Measurements from ENCODE around the gene PLA2R1. TPM values are rescaled to one million over a fixed set of nuclear protein-coding genes. Genes with fewer than 3 reads are reported as not detected.

Gene PLA2R1
- total and polyA plus RNA-seq, 2 experiments from 2014 or later: 4.9 to 9.6 TPM

DNA sequence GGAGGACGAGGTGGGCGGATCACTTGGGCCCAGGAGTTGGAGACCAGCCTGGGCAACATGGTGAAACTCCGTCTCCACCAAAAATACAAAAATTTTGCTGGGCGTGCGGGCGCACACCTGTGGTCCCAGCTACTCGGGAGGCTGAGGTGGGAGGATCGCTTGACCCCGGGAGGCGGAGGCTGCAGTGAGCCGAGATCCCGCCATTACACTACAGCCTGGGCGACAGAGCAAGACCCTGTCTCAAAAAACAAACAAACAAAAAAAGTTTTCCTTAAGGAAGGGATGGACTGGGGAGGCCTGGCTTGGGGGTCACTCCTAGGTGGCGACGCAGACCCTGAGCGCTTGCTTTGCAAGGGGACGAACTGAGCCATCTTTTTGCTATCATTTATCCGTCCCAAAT lies 882 bp downstream of the PLA2R1 start:
- 80% methylated on average over 18 of the region's 18 CpGs for WGBS (ENCODE audit: low lambda C conversion rate, missing lambda C conversion rate)
- Histone ChIP-seq H3K4me2 (peak overlapping the region; percentile 82), H4K20me1 (ENCODE audit: insufficient read depth, poor library complexity, severe bottlenecking) (no peaks in the 10 kb centered on the region), H3K27me3 (no peaks in the 10 kb centered on the region), H3K9me3 (ENCODE audit: low read depth) (no peaks in the 10 kb centered on the region), H3K27ac (no peak overlapping the region), H3K9me2 (replicated peaks; ENCODE audit: insufficient read depth) (no peaks in the 10 kb centered on the region), H3K4me3 (peak overlapping the region; percentile 96), H2AFZ (peak overlapping the region; percentile 89), H3K36me3 (replicated peaks; ENCODE audit: insufficient read depth, low read depth) (no peaks in the 10 kb centered on the region), H3K79me2 (peaks cover 8% of the 10 kb centered on the region), H3K4me1 (ENCODE audit: insufficient read depth) (peaks cover 12% of the 10 kb centered on the region)
- no peak for DNase-seq (ENCODE audit: low spot score)
- TF ChIP-seq EZH2 (IDR thresholded peaks at IDR 0.05; ENCODE audit: borderline replicate concordance) (no peak), EZH2phosphoT487 (IDR thresholded peaks at IDR 0.05; ENCODE audit: low read depth, severe bottlenecking, unreplicated experiment) (no peak)
- TF ChIP-seq, protein P1, sequence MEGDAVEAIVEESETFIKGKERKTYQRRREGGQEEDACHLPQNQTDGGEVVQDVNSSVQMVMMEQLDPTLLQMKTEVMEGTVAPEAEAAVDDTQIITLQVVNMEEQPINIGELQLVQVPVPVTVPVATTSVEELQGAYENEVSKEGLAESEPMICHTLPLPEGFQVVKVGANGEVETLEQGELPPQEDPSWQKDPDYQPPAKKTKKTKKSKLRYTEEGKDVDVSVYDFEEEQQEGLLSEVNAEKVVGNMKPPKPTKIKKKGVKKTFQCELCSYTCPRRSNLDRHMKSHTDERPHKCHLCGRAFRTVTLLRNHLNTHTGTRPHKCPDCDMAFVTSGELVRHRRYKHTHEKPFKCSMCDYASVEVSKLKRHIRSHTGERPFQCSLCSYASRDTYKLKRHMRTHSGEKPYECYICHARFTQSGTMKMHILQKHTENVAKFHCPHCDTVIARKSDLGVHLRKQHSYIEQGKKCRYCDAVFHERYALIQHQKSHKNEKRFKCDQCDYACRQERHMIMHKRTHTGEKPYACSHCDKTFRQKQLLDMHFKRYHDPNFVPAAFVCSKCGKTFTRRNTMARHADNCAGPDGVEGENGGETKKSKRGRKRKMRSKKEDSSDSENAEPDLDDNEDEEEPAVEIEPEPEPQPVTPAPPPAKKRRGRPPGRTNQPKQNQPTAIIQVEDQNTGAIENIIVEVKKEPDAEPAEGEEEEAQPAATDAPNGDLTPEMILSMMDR (IDR thresholded peaks at IDR 0.05; ENCODE audit: poor library complexity): no peak

DNA sequence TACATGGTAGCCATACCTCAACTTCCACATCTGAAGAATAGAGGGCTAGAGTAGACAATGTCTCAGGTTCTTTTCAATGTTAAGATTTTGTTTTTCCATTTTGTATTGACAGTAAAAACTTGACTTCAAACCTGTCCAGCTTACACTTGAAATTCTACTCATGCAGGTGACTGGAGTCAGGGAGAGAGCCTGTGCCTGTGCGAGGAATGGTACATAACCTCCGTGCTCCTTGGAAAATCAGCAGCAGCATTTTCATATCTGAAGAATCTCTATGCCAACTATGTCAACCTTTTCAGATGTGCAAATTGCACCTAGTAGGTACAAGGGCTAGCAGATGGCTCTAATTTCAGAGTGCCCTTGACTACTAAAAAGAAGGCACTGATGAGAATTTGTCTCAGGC lies 2.1 kb downstream of the PLA2R1 start:
- H3K9me3 ChIP-seq (ENCODE audit: low read depth): no peaks in the 10 kb centered on the region
- no peaks in the 10 kb centered on the region for H3K9me2 ChIP-seq (replicated peaks; ENCODE audit: insufficient read depth)
- H3K79me2 ChIP-seq: peaks cover 8% of the 10 kb centered on the region
- H3K4me1 ChIP-seq (ENCODE audit: insufficient read depth): peaks cover 12% of the 10 kb centered on the region
- no peak overlapping the region for H3K4me3 ChIP-seq
- no peaks in the 10 kb centered on the region for H4K20me1 ChIP-seq (ENCODE audit: insufficient read depth, poor library complexity, severe bottlenecking)
- no peak overlapping the region for H3K4me2 ChIP-seq
- DNase-seq (ENCODE audit: low spot score): no peak
- no peaks in the 10 kb centered on the region for H3K36me3 ChIP-seq (replicated peaks; ENCODE audit: insufficient read depth, low read depth)
- WGBS (ENCODE audit: low lambda C conversion rate, missing lambda C conversion rate): 93% methylated on average over 2 of the region's 2 CpGs
- no peak overlapping the region for H2AFZ ChIP-seq
- no peak overlapping the region for H3K27ac ChIP-seq
- TF ChIP-seq, protein P1 (IDR thresholded peaks at IDR 0.05; ENCODE audit: poor library complexity): no peak
- TF ChIP-seq EZH2 (IDR thresholded peaks at IDR 0.05; ENCODE audit: borderline replicate concordance): no peak
- TF ChIP-seq EZH2phosphoT487 (IDR thresholded peaks at IDR 0.05; ENCODE audit: low read depth, severe bottlenecking, unreplicated experiment): no peak
- no peaks in the 10 kb centered on the region for H3K27me3 ChIP-seq

DNA sequence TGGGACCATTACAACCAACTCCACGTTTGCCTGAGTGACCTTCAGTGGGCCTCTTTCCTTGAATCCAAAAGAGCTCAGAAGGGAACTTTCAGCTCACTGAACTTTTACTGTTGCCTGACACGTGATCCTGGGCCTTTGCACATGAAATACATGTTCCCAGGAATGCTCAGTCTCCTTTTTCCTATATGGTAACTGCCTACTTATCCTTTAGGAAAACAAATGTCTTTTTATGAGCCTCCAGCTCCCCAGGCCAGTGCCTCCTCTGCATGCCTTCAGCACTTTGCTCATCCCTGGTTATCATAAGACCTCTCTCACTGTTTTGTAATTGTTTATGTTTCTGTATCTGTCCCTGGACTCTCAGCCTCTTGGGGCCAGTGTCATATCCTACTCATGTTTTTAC lies 5.1 kb downstream of the PLA2R1 start:
- H2AFZ ChIP-seq: no peak overlapping the region
- H3K4me3 ChIP-seq: no peak overlapping the region
- H4K20me1 ChIP-seq (ENCODE audit: insufficient read depth, poor library complexity, severe bottlenecking): no peaks in the 10 kb centered on the region
- H3K4me1 ChIP-seq (ENCODE audit: insufficient read depth): peaks cover 7% of the 10 kb centered on the region
- no peak for DNase-seq (ENCODE audit: low spot score)
- H3K9me3 ChIP-seq (ENCODE audit: low read depth): no peaks in the 10 kb centered on the region
- no peak overlapping the region for H3K27ac ChIP-seq
- no peaks in the 10 kb centered on the region for H3K27me3 ChIP-seq
- H3K36me3 ChIP-seq (replicated peaks; ENCODE audit: insufficient read depth, low read depth): no peaks in the 10 kb centered on the region
- WGBS (ENCODE audit: low lambda C conversion rate, missing lambda C conversion rate): 78% methylated on average over 2 of the region's 2 CpGs
- TF ChIP-seq EZH2phosphoT487 (IDR thresholded peaks at IDR 0.05; ENCODE audit: low read depth, severe bottlenecking, unreplicated experiment): no peak
- TF ChIP-seq, protein P1 (IDR thresholded peaks at IDR 0.05; ENCODE audit: poor library complexity): no peak
- TF ChIP-seq EZH2 (IDR thresholded peaks at IDR 0.05; ENCODE audit: borderline replicate concordance): no peak
- H3K79me2 ChIP-seq: peaks cover 8% of the 10 kb centered on the region
- H3K4me2 ChIP-seq: no peak overlapping the region
- H3K9me2 ChIP-seq (replicated peaks; ENCODE audit: insufficient read depth): no peaks in the 10 kb centered on the region

DNA sequence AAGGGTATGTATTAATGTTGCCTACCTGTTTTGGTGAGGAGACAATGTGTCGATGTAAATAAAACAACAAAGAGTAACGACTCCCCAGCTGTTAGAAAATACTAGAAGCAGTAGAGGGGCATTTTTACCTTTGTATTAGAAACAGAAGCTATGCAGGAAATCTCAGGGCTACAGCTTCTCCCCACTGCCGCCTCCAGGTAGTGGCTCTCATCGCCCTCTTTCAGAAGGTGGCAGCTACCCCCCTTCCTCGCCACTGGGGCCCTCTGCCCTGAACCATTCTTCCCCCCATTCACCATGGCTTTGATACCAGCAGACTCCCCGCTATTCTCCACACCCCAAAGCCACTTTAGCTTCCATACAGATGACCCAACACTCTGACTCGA lies 6.7 kb downstream of the PLA2R1 start:
- H3K27me3 ChIP-seq: no peaks in the 10 kb centered on the region
- no peaks in the 10 kb centered on the region for H3K9me2 ChIP-seq (replicated peaks; ENCODE audit: insufficient read depth)
- no peaks in the 10 kb centered on the region for H4K20me1 ChIP-seq (ENCODE audit: insufficient read depth, poor library complexity, severe bottlenecking)
- no peak overlapping the region for H2AFZ ChIP-seq
- no peak for DNase-seq (ENCODE audit: low spot score)
- peaks cover 3% of the 10 kb centered on the region for H3K4me1 ChIP-seq (ENCODE audit: insufficient read depth)
- H3K79me2 ChIP-seq: no peaks in the 10 kb centered on the region
- H3K27ac ChIP-seq: no peak overlapping the region
- no peak overlapping the region for H3K4me3 ChIP-seq
- TF ChIP-seq EZH2 (IDR thresholded peaks at IDR 0.05; ENCODE audit: borderline replicate concordance) (no peak), EZH2phosphoT487 (IDR thresholded peaks at IDR 0.05; ENCODE audit: low read depth, severe bottlenecking, unreplicated experiment) (no peak)
- TF ChIP-seq, protein P1 (IDR thresholded peaks at IDR 0.05; ENCODE audit: poor library complexity): no peak
- WGBS (ENCODE audit: low lambda C conversion rate, missing lambda C conversion rate): 86% methylated on average over 7 of the region's 7 CpGs
- no peaks in the 10 kb centered on the region for H3K36me3 ChIP-seq (replicated peaks; ENCODE audit: insufficient read depth, low read depth)
- H3K4me2 ChIP-seq: no peak overlapping the region
- no peaks in the 10 kb centered on the region for H3K9me3 ChIP-seq (ENCODE audit: low read depth)

Measured in hepatocyte (in vitro differentiated cells).